ENCODE results near the gene CTNNA3.

Gene CTNNA3

GRCh38 chr10:67004690-67005089 is 691.3 kb downstream of the CTNNA3 start:
- DNase-seq: no peak

- DNase-seq: no peak
These were observed 696.0 kb downstream of the CTNNA3 start for GRCh38 chr10:66999762-67000545.

GRCh38 chr10:66996996-66997395 is 699.0 kb downstream of the CTNNA3 start:
- DNase-seq: no peak

GRCh38 chr10:66990143-66990830 is 705.7 kb downstream of the CTNNA3 start:
- DNase-seq: no peak

- no peak for DNase-seq
These were observed 712.5 kb downstream of the CTNNA3 start for GRCh38 chr10:66983475-66983818.

GRCh38 chr10:66982792-66983474 is 713.1 kb downstream of the CTNNA3 start:
- DNase-seq: no peak

GRCh38 chr10:66982053-66982420 is 714.0 kb downstream of the CTNNA3 start:
- DNase-seq: no peak

- DNase-seq: no peak
These were observed 714.5 kb downstream of the CTNNA3 start for GRCh38 chr10:66981361-66982052.

- no peak for DNase-seq
These were observed 715.7 kb downstream of the CTNNA3 start for GRCh38 chr10:66980246-66980815.

GRCh38 chr10:66964946-66965345 is 731.0 kb downstream of the CTNNA3 start:
- no peak for DNase-seq

- no peak for DNase-seq
These were observed 737.5 kb downstream of the CTNNA3 start for GRCh38 chr10:66958466-66958865.

GRCh38 chr10:66951896-66952295 is 744.1 kb downstream of the CTNNA3 start:
- no peak for DNase-seq

- no peak for DNase-seq
These were observed 752.4 kb downstream of the CTNNA3 start for GRCh38 chr10:66943590-66943989.

GRCh38 chr10:66942407-66942806 is 753.6 kb downstream of the CTNNA3 start:
- DNase-seq: no peak

GRCh38 chr10:66941491-66941890 is 754.5 kb downstream of the CTNNA3 start:
- no peak for DNase-seq

- no peak for DNase-seq
These were observed 755.0 kb downstream of the CTNNA3 start for GRCh38 chr10:66940965-66941364.

GRCh38 chr10:66934711-66935110 is 761.3 kb downstream of the CTNNA3 start:
- DNase-seq: no peak

GRCh38 chr10:66931949-66932343 is 764.0 kb downstream of the CTNNA3 start:
- no peak for DNase-seq

- peak; percentile 78 for DNase-seq
These were observed 764.6 kb downstream of the CTNNA3 start for GRCh38 chr10:66931340-66931948.

GRCh38 chr10:66929375-66929774 is 766.6 kb downstream of the CTNNA3 start:
- DNase-seq: no peak

GRCh38 chr10:66928776-66929175 is 767.2 kb downstream of the CTNNA3 start:
- no peak for DNase-seq

All from fibroblast of skin of scalp (primary cell).